NCI-H1436 treated with DMSO at 0.1 percent for 48 hours (cell line): Measurements from ENCODE around the gene RNF2.

ENCODE experiments used
- DNase-seq: peaks from one replicate; lab custom pipeline; 2025; lab: John Stamatoyannopoulos, UW

Gene RNF2

DNA sequence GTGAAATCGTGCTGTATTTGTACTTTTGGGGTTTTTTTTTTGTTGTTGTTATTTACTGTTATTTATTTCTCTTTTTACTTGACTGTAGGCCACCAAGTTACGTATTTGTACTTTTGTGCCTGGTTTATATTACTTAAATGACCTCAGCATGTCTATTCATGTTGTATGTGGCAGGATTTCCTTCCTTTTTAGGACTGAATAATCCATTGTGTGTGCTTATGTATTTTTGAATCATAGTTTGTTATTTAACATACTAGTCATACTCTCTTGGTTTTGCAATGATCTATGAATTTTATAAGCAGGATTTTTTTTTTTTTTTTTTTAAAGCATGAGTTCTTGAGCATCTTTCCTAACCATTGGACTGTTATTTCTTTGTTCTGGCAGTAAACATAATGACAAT, 51.2 kb downstream of the RNF2 start:
- DNase-seq, result no peak

DNA sequence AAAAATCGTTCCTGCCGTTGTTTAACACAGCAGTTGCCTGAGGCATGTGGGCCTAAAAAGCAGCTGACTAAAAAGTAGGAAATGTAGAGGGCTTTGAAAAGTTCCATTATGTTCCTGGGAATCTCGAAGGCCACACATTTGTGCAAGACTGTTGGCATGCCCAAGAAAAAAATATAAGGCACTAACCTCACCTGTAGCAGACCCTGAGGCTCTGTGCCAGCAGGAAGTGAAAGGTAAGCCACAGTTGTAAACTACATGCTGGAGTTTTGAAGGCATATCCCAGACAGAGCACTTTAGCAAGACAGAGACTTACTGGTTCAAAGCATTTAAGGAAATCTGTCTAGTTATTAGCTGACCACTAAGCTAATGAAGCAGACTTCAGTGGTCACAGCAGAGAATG, 58.7 kb downstream of the RNF2 start:
- DNase-seq, result no peak

DNA sequence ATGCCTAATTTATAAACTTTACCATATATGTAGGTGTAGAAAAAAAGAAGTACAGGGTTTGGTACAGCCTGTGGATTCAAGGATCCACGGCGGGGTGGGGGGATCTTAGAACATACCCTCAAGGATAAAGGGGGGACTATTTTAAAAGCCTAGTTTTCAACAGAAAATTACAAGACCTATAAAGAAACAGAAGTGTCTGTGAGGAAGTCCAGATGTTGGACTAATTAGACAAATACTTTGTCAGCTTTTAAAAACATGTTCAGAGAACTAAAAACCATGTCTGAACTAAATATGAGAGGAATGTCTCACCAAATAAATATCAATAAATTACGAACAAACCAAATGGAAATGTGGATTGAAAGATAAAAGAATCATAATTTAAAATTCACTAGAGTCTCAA, 59.8 kb downstream of the RNF2 start:
- no peak for DNase-seq

DNA sequence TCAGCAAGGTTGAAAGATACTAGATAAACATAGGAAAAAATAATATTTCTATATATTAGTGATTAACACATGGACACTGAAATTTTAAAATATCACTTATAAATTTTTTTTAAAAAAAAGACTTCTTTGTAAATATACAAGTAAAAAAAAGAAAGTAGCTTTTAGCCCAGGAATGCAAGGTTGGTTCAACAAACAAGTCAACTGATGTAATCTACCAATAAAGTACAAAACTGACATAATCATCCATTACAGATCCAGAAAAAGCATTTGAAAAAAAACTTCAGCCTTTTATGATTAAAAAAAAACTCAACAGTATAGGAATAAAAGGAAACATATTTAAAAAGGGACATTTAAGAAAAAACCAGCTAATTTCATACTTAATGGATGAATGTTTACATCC, 63.0 kb downstream of the RNF2 start:
- DNase-seq, result no peak

DNA sequence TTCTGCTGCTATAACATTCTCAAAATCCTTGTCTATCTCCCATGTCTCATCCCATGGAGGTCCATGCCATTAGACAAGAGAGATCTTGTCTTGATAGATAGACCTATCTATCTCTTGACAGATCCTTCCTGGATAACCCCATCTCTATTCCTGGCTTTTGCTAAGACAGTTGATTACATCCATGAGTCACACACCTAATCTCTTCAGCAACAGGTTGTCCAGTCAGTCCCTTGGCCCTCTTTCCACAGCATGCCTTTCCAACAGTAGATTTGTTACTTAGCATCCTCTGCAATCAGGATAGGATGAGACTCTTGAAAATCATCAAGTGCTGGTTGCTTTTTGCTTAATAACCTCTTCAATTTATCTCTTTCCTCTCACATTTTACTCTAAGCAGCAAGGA, 64.8 kb downstream of the RNF2 start:
- no peak for DNase-seq

DNA sequence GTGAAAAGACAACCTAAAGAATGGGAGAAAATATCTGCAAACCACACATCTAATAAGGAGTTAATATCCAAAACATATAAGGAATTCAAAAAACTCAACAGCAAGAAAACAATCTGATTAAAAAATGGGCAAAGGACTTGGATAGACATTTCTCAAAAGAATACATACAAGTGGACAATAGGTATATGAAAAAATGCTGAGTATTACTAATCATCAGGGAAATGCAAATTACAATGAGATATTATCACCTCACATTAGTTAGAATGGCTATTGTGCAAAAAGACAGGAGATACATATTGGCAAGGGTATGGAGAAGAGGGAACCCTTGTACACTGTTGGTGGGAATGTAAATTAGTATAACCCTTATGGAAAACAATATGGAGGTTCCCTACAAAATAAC, 66.5 kb downstream of the RNF2 start:
- no peak for DNase-seq

DNA sequence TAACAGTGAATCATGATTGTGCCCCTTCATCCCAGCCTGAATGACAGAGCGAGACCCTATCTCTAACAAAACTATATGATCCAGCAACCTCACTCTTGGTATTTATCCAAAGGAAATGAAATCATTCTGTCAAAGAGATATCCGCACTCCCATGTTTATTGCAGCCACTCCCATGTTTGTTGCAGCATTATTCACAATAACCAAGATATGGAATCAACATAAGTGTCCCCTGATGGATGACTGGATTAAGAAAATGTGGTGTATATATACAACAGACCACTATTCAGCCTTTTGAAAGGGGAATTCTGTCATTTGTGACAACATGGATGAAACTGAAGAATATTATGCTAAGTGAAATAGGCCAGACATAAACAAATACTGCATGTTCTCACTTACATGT, 67.0 kb downstream of the RNF2 start:
- no peak for DNase-seq

DNA sequence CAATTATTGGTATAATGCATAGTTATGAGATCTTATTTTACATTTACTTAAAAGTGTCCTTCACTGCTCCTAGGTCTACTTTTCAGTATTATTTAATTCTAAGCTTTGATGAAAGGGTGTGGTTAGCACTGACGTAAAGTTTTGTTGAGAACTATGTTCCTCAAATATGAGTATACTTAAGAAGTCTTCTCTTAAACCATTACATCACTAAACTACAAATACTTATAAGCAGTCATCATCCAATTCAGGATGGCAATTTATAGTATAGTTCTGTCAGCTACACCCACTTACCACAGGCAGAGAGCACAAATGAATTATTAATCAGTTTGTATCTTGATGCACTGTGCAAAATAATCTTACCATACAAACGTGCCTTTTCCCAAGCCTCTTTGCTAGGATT, 84.3 kb downstream of the RNF2 start:
- DNase-seq, result no peak

DNA sequence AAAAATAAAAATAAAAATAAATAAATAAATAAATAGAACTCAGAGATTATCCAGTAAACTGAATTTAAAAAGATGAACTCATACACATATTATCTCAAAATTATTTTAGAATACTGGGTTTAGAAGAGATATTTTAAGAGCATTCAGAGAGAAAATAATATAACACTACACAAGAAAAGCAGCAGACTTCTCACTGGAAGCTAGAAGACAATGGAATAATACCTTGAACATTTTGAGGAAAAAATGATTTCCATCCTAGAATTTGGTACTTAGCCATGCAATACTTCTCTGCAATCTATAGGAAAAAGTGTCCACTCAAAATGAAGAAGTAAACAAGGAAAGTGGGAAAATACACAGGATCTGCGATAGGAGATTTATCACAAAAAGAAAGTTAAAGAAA, 87.2 kb downstream of the RNF2 start:
- DNase-seq, result no peak

DNA sequence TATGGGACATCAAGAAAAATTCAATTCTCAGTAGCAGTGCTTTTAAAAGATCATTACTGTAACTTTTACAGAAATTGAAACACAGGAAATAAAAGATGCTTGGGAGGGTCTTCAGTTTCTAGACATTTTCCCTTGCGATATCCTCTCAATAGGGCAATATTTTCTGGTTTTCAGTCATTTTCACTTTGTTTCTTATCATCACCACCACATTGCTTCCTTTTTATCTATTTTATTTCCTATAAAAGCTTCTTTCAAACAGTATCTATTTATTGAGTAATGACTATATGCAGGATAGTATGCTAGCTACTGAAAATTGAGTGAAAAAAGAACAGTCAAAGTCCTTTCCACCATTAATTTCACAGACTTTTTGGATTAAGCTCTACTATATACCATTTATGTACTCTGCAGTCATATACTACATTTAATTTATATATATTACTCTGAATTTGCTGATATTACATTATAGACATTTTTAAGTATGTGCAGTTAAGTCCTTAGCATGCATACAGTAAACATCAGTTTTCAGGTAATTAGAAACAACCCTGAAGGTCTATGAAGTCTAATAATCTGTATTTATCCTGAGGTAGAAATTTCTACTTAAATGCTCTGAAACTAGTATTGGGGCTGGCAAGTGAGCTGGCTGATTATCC, 92.7 kb downstream of the RNF2 start:
- DNase-seq, result no peak

DNA sequence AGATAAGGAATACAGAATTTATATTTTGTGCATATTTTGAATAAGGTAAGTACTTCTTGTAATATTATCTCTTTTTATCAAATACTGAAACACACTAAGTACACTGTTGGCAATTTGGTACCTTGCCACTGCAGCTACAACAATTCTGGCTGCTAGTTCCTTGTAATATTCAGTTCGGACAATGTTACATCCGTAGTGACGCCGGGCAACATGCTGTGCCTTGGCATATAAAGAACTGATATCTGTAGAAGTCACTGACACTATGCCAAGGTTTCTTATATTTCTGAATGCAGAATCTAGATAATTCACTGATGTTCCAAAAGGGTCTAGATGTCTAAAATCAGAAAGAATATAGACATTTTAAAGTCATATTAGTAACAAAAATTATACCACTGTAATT, 93.9 kb downstream of the RNF2 start:
- no peak for DNase-seq

DNA sequence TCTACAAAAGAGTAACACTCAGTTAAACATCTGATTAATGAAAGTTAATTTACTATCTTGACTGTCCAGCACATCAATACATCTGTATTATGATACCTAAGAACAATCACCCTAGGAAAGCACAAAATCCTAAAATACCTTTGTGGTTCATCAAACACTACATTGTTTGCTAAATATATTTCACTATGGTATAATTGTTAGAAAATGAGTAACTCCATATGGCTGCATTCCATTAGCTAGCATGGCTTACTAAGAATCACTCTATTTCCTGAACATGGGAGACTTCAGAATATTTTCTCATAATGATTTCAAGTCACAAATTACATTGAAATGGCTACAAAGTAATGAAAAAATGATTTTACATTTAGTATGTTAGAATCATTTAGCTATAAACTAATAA, 98.9 kb downstream of the RNF2 start:
- no peak for DNase-seq

DNA sequence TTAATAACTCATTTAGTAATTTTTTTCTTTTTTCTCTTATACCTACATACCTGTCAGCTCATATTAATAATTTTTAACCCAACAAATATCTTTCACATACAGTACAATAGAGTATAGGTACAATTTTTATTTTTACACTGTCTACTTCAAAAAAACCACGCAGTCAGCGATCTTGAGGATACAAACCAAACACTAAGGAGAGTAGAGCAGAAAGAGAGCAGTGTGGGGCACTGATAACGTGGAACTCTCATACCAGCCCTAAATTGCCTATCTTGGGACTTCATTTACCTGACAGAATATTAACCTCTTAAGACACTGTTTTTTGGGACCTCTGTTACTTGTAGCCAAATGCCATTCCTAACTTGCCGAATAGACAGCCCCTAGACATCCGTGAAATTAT, 105.9 kb downstream of the RNF2 start:
- no peak for DNase-seq
